Liver (tissue), 9 donors: ENCODE results near the gene SBK3. TPM values are rescaled to one million over a fixed set of nuclear protein-coding genes. Genes with fewer than 3 reads are reported as not detected.

Experiments used
- DNase-seq: peaks from one replicate; pipeline ENCODE4 v3.0.0-alpha.2; 2017; ENCODE audit warnings: low spot score
- H3K27ac ChIP-seq, 2 donors: one replicate each; pipeline ENCODE4 v1.7.0; 2013; ENCODE audit warnings: inconsistent platforms in 2 of 2, low read length in 2 of 2, control low read depth in 1 of 2, low read depth in 1 of 2, mild to moderate bottlenecking in 1 of 2
- H3K27me3 ChIP-seq, 4 donors: one replicate each; pipeline versions ENCODE4 v1.6.1 to v1.7.0; 2013; ENCODE audit warnings: low read length in 3 of 4, inconsistent platforms in 1 of 4, mild to moderate bottlenecking in 1 of 4, moderate library complexity in 1 of 4; ENCODE audit not compliant: control insufficient read depth in 4 of 4, insufficient read depth in 4 of 4
- H3K36me3 ChIP-seq, 4 donors: one replicate each; pipeline versions ENCODE4 v1.6.1 to v1.7.0; 2013; ENCODE audit warnings: low read length in 3 of 4, mild to moderate bottlenecking in 3 of 4, low read depth in 1 of 4, moderate library complexity in 1 of 4; ENCODE audit not compliant: control insufficient read depth in 4 of 4, insufficient read depth in 3 of 4
- H3K4me1 ChIP-seq, 4 donors: one replicate each; pipeline versions ENCODE4 v1.6.1 to v1.7.0; 2013; ENCODE audit warnings: low read length in 3 of 4, mild to moderate bottlenecking in 3 of 4, moderate library complexity in 1 of 4; ENCODE audit not compliant: control insufficient read depth in 4 of 4, insufficient read depth in 4 of 4
- H3K4me3 ChIP-seq, 3 donors: one replicate each; pipeline versions ENCODE4 v1.6.1 to v1.7.0; 2013; ENCODE audit warnings: low read length in 3 of 3, control low read depth in 1 of 3, low read depth in 1 of 3, mild to moderate bottlenecking in 1 of 3
- H3K9ac ChIP-seq, 2 donors: one replicate each; pipeline ENCODE4 v1.7.0; 2013; ENCODE audit warnings: low read length in 2 of 2, mild to moderate bottlenecking in 2 of 2, moderate library complexity in 2 of 2, control low read depth in 1 of 2, low read depth in 1 of 2
- H3K9me3 ChIP-seq, 4 donors: one replicate each; pipeline versions ENCODE4 v1.6.1 to v1.7.0; 2013; ENCODE audit warnings: low read length in 3 of 4; ENCODE audit not compliant: control insufficient read depth in 4 of 4
- ATF3 ChIP-seq: IDR thresholded peaks from 2 replicates; pipeline ENCODE4 v1.6.1; 2016; ENCODE audit warnings: antibody characterized with exemption
- CTCF ChIP-seq: fragments of 150-350 bp; IDR thresholded peaks from 2 replicates; pipeline ENCODE4 v1.5.1; 2017; ENCODE audit warnings: improper control_type of control experiment, low read depth, low read length; ENCODE audit not compliant: missing input control
- EGR1 ChIP-seq, 2 donors: IDR thresholded peaks; 2 replicates each; pipeline ENCODE4 v1.6.1; 2016 to 2018; ENCODE audit warnings: antibody characterized with exemption in 2 of 2, low read depth in 2 of 2
- FOXA1 ChIP-seq: IDR thresholded peaks from 2 replicates; pipeline ENCODE4 v1.6.1; 2016; ENCODE audit warnings: antibody characterized with exemption
- FOXA2 ChIP-seq: IDR thresholded peaks from 2 replicates; pipeline ENCODE4 v1.6.1; 2016; ENCODE audit warnings: antibody characterized with exemption
- GABPA ChIP-seq, 2 donors: IDR thresholded peaks in 1 of 2; conservative IDR thresholded peaks in 1 of 2; 2 replicates each; pipeline ENCODE4 v1.6.1; 2016; ENCODE audit warnings: antibody characterized with exemption in 2 of 2, mild to moderate bottlenecking in 1 of 2, moderate library complexity in 1 of 2
- HNF4A ChIP-seq, 2 donors: conservative IDR thresholded peaks; 2 replicates each; pipeline ENCODE4 v1.6.1; 2016; ENCODE audit warnings: antibody characterized with exemption in 2 of 2, mild to moderate bottlenecking in 2 of 2
- HNF4G ChIP-seq: IDR thresholded peaks from 2 replicates; pipeline ENCODE4 v1.6.1; 2016; ENCODE audit warnings: antibody characterized with exemption
- JUND ChIP-seq, 2 donors: IDR thresholded peaks; 2 replicates each; pipeline ENCODE4 v1.6.1; 2016; ENCODE audit warnings: antibody characterized with exemption in 2 of 2
- MAX ChIP-seq: IDR thresholded peaks from 2 replicates; pipeline ENCODE4 v1.6.1; 2016; ENCODE audit warnings: antibody characterized with exemption
- NR2F2 ChIP-seq: IDR thresholded peaks from 2 replicates; pipeline ENCODE4 v1.6.1; 2016; ENCODE audit warnings: antibody characterized with exemption
- RAD21 ChIP-seq, 2 donors: IDR thresholded peaks; 2 replicates each; pipeline ENCODE4 v1.6.1; 2016; ENCODE audit warnings: antibody characterized with exemption in 2 of 2, mild to moderate bottlenecking in 2 of 2
- REST ChIP-seq: IDR thresholded peaks from 2 replicates; pipeline ENCODE4 v1.6.1; 2016; ENCODE audit warnings: antibody characterized with exemption, mild to moderate bottlenecking
- RXRA ChIP-seq, 2 donors: IDR thresholded peaks; 2 replicates each; pipeline ENCODE4 v1.6.1; 2017 to 2018; ENCODE audit warnings: antibody characterized with exemption in 2 of 2, mild to moderate bottlenecking in 1 of 2
- SP1 ChIP-seq: IDR thresholded peaks from 2 replicates; pipeline ENCODE4 v1.6.1; 2018; ENCODE audit warnings: antibody characterized with exemption, mild to moderate bottlenecking
- TAF1 ChIP-seq: conservative IDR thresholded peaks from 2 replicates; pipeline ENCODE4 v1.6.1; 2016; ENCODE audit warnings: antibody characterized with exemption, mild to moderate bottlenecking
- YY1 ChIP-seq: IDR thresholded peaks from 2 replicates; pipeline ENCODE4 v1.6.1; 2016; ENCODE audit warnings: antibody characterized with exemption, mild to moderate bottlenecking
- ZBTB33 ChIP-seq: IDR thresholded peaks from 2 replicates; pipeline ENCODE4 v1.6.1; 2016; ENCODE audit warnings: antibody characterized with exemption
- WGBS: extraction: QIAGEN DNeasy Blood & Tissue Kit; methylation state at CpG from one replicate; pipeline ENCODE4 v1.1.7; 2013; 5-methylcytosine and 5-hydroxymethylcytosine counted together
- polyA plus RNA-seq, 2 donors: library from polyadenylated mRNA; stranded (reverse) in 1 of 2; unstranded in 1 of 2; fragments of 200-250 nt in 1 of 2; fragments of >200 nt in 1 of 2; fragmentation: Nextera tagmentation in 1 of 2; extraction: Ambion mirVana in 1 of 2; gene quantifications; one replicate each; pipeline versions ENCODE4 v1.2.1 to v1.2.3, GENCODE V29; 2013 to 2015
- total RNA-seq, 2 donors: library from RNA; depleted of rRNA; stranded (reverse); fragments of >200 nt; gene quantifications; one replicate each; pipeline ENCODE4 v1.2.3, GENCODE V29; 2014
- donor health status: healthy.
- donor health status: healthy.
- donor health status: healthy.
- donor health status: healthy.
- donor health status: healthy.

The SBK3 gene
- total and polyA plus RNA-seq, 4 donors, result 0.03 TPM; not detected in 3

- WGBS, result 51% methylated on average over 18 of the region's 18 CpGs
- Histone ChIP-seq H3K4me1 (no peaks in the 10 kb centered on the region), H3K27me3 (no peaks in the 10 kb centered on the region), H3K4me3 (no peak overlapping the region), H3K36me3 (no peaks in the 10 kb centered on the region), H3K9ac (no peak overlapping the region), H3K27ac (peak overlapping the region; percentile 60 to 61), H3K9me3 (no peaks in the 10 kb centered on the region)
- TF ChIP-seq NR2F2 (no peak), ZBTB33 (no peak), REST (no peak), MAX (no peak), CTCF (no peak), JUND (IDR thresholded peaks at IDR 0.05) (no peak), ATF3 (no peak), HNF4A (conservative IDR thresholded peaks at IDR 0.05) (no peak), FOXA2 (no peak), HNF4G (no peak), FOXA1 (no peak), RAD21 (IDR thresholded peaks at IDR 0.05) (no peak), YY1 (no peak), TAF1 (no peak), RXRA (IDR thresholded peaks at IDR 0.05) (no peak), EGR1 (IDR thresholded peaks at IDR 0.05; ENCODE audit: low read depth in 2 of 2) (no peak), SP1 (no peak), GABPA (IDR thresholded peaks at IDR 0.05 in 1 of 2, conservative IDR thresholded peaks at IDR 0.05 in 1 of 2) (no peak)
- no peak for DNase-seq
Measured at GRCh38 chr19:55493052-55493644, 52.2 kb downstream of the SBK3 start.
